Naive thymus-derived CD4-positive, alpha-beta T cell (primary cell): ENCODE data around the gene PILRA. TPM values are rescaled to one million over a fixed set of nuclear protein-coding genes. Genes with fewer than 3 reads are reported as not detected.

Source experiments
- ATAC-seq: fragments of 150-1000 bp; cut with Tn5 transposase; 2 replicates; pipeline ENCODE4 v1.10.0; 2021; ENCODE audit warnings: mild to moderate bottlenecking, moderate library complexity
- CTCF ChIA-PET: fragments of 350-600 bp; sonication (Branson Sonifier 250); formaldehyde crosslinking; loops from one replicate; lab custom pipeline; 2021; ENCODE audit warnings: antibody characterized with exemption; lab: Charles Lee
- POLR2A ChIA-PET: fragments of 350-600 bp; sonication (Branson Sonifier 250); formaldehyde crosslinking; loops from one replicate; lab custom pipeline; 2021; ENCODE audit warnings: antibody characterized with exemption, inconsistent platforms; lab: Charles Lee
- DNase-seq, 9 donors: peaks; one replicate each; pipeline versions ENCODE4 v3.0.0 to v3.0.0-alpha.2; 2020 to 2022; ENCODE audit warnings: mixed read lengths in 1 of 9
- H3K27ac ChIP-seq: one replicate; pipeline ENCODE4 v1.7.0; 2013; ENCODE audit warnings: mild to moderate bottlenecking, low read depth, low read length, moderate library complexity
- H3K27me3 ChIP-seq, 2 donors: one replicate each; pipeline ENCODE4 v1.7.0; 2013; ENCODE audit warnings: low read length in 2 of 2, mild to moderate bottlenecking in 2 of 2, moderate library complexity in 2 of 2; ENCODE audit not compliant: control insufficient read depth in 2 of 2, insufficient read depth in 2 of 2
- H3K36me3 ChIP-seq, 3 experiments: 1 replicate in 2 of 3; 2 replicates in 1 of 3; pipeline ENCODE4 v1.7.0; 2013; ENCODE audit warnings: low read length in 3 of 3, mild to moderate bottlenecking in 3 of 3, moderate library complexity in 1 of 3; ENCODE audit not compliant: insufficient read depth in 3 of 3, control insufficient read depth in 2 of 3
- H3K4me1 ChIP-seq, 2 donors: one replicate each; pipeline ENCODE4 v1.7.0; 2013; ENCODE audit warnings: low read length in 2 of 2, mild to moderate bottlenecking in 2 of 2, moderate library complexity in 1 of 2; ENCODE audit not compliant: control insufficient read depth in 2 of 2, insufficient read depth in 2 of 2
- H3K4me3 ChIP-seq: 2 replicates; pipeline ENCODE4 v1.7.0; 2013; ENCODE audit warnings: mild to moderate bottlenecking, low read length
- H3K9me3 ChIP-seq, 3 experiments: 1 replicate in 2 of 3; 2 replicates in 1 of 3; pipeline ENCODE4 v1.7.0; 2013; ENCODE audit warnings: low read length in 3 of 3; ENCODE audit not compliant: control insufficient read depth in 2 of 3
- H3K27ac Mint-ChIP-seq, 9 donors: one replicate each; pipeline ENCODE4 v1.8.0; 2020 to 2022; ENCODE audit warnings: mixed read lengths in 9 of 9, mild to moderate bottlenecking in 8 of 9, moderate library complexity in 5 of 9, inconsistent platforms in 2 of 9
- H3K27me3 Mint-ChIP-seq, 5 donors: one replicate each; pipeline ENCODE4 v1.8.0; 2021 to 2022; ENCODE audit warnings: mixed read lengths in 5 of 5, mild to moderate bottlenecking in 1 of 5
- H3K36me3 Mint-ChIP-seq, 5 donors: one replicate each; pipeline ENCODE4 v1.8.0; 2020 to 2022; ENCODE audit warnings: mixed read lengths in 5 of 5, mild to moderate bottlenecking in 3 of 5, inconsistent platforms in 1 of 5
- H3K4me1 Mint-ChIP-seq, 7 donors: one replicate each; pipeline ENCODE4 v1.8.0; 2020 to 2022; ENCODE audit warnings: mixed read lengths in 7 of 7, mild to moderate bottlenecking in 3 of 7, inconsistent platforms in 1 of 7
- H3K4me3 Mint-ChIP-seq, 10 donors: one replicate each; pipeline ENCODE4 v1.8.0; 2020 to 2022; ENCODE audit warnings: mild to moderate bottlenecking in 10 of 10, mixed read lengths in 10 of 10, moderate library complexity in 6 of 10, inconsistent platforms in 2 of 10
- H3K9me3 Mint-ChIP-seq, 11 donors: one replicate each; pipeline ENCODE4 v1.8.0; 2020 to 2022; ENCODE audit warnings: mixed read lengths in 11 of 11, mild to moderate bottlenecking in 4 of 11, inconsistent platforms in 1 of 11, moderate library complexity in 1 of 11
- intact Hi-C, 2 donors: fragments of 100-400 bp; cut with micrococcal nuclease; formaldehyde crosslinking; loops; one replicate each; pipeline ENCODE4 v1.15.1; 2023
- polyA plus RNA-seq, 2 donors: library from polyadenylated mRNA; unstranded; fragments of 300-500 nt; fragmentation: Illumina TruSeq; gene quantifications; one replicate each; pipeline ENCODE4 v1.2.3, GENCODE V29; 2021
- total RNA-seq, 6 experiments: library from RNA in 5 of 6; stranded (reverse) in 5 of 6; gene quantifications; 1 replicate in 5 of 6; 2 replicates in 1 of 6; pipeline ENCODE4 v1.2.3 and lab custom pipeline; 2021 to 2026

PILRA gene
- total and polyA plus RNA-seq, 7 experiments from 2014 or later: 0.40 to 118 (median 13.4) TPM

DNA sequence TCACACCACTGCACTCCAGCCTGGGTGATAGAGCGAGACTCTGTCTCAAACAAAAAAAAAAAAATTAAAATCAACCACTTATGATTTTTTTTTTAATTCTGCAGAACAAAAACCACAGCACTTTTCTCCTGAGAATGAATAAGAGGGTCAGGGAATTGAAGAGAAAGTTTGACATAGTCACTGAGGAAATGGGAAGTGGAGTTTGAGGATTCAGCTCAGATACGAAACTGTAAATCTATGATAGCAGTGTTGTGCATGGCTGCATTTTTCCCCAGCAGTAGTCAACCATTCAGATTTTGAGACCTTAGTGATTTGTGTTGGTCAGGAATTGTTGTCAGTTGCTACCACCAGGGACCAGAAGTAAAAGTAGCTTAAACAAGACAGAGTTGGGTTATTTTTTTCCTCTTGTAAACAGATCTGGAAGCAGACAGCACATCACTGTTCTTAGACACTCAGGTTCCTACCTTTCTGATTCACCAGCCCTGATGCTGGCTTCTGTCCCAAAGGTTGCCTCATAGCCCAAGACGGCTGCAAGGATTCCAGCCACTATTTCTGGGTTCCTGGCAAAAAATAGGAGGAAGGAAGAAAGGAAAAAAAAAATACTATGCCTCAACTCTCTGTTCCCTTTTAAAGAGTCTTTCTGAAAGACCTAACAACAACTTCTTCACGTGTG is 20.1 kb downstream of the PILRA start:
- H3K9me3 Mint-ChIP-seq: no peaks in the 10 kb centered on the region
- no peaks in the 10 kb centered on the region for H3K27me3 ChIP-seq
- H3K36me3 Mint-ChIP-seq: no peaks in the 10 kb centered on the region
- ATAC-seq: no peak
- intact Hi-C loops: no loop called here
- H3K4me3 ChIP-seq: no peak overlapping the region
- H3K9me3 ChIP-seq: no peaks in the 10 kb centered on the region
- POLR2A ChIA-PET: interaction anchor here (0.6 to 0.7 kb wide), 2 partner anchors 14 to 326 kb away, joined by 3 to 4 read pairs; no protein-coding TSS in a partner anchor
- H3K4me1 ChIP-seq: peaks cover 6 to 9% of the 10 kb centered on the region in 2 donors
- peaks cover 0 to 49% (median 3%) of the 10 kb centered on the region in 5 donors for H3K27me3 Mint-ChIP-seq
- H3K4me1 Mint-ChIP-seq: peaks cover 15 to 31% (median 19%) of the 10 kb centered on the region in 7 donors
- H3K36me3 ChIP-seq: no peaks in the 10 kb centered on the region
- no peak overlapping the region for H3K27ac Mint-ChIP-seq
- no peak for DNase-seq
- no peak overlapping the region for H3K4me3 Mint-ChIP-seq
- CTCF ChIA-PET: no interaction called here
- no peak overlapping the region for H3K27ac ChIP-seq

DNA sequence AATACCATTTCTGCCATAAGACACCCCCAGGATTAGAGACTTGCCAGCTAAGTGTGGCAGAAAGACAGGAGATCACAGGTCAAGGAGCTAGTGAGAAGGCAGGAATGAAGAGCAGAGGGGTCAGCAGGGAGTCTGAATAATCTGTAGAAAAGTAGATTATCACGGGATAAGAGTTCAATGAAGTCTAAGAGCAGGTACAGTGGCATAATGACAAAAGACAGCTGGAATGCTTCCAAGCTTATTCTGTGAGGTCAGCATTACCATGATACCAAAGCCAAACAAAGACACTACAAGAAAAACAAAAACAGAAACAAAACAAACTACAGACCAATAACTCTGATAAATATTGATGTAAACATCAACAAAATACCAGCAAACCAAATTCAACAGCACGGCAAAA is 20.8 kb downstream of the PILRA start:
- H3K36me3 ChIP-seq: no peaks in the 10 kb centered on the region
- Mint-ChIP-seq H3K4me1 (peaks cover 19 to 33% (median 23%) of the 10 kb centered on the region in 7 donors), H3K36me3 (no peaks in the 10 kb centered on the region), H3K9me3 (no peaks in the 10 kb centered on the region), H3K27me3 (peaks cover 0 to 54% (median 3%) of the 10 kb centered on the region in 5 donors), H3K27ac (peak overlapping the region in 1 of 9 donors; percentile 72), H3K4me3 (no peak overlapping the region)
- ATAC-seq: no peak
- ChIA-PET CTCF (no interaction called here), POLR2A (no interaction called here)
- no peaks in the 10 kb centered on the region for H3K27me3 ChIP-seq
- intact Hi-C loops: no loop called here
- no peak overlapping the region for H3K4me3 ChIP-seq
- peaks cover 6 to 9% of the 10 kb centered on the region in 2 donors for H3K4me1 ChIP-seq
- no peaks in the 10 kb centered on the region for H3K9me3 ChIP-seq
- no peak overlapping the region for H3K27ac ChIP-seq
- DNase-seq: no peak

DNA sequence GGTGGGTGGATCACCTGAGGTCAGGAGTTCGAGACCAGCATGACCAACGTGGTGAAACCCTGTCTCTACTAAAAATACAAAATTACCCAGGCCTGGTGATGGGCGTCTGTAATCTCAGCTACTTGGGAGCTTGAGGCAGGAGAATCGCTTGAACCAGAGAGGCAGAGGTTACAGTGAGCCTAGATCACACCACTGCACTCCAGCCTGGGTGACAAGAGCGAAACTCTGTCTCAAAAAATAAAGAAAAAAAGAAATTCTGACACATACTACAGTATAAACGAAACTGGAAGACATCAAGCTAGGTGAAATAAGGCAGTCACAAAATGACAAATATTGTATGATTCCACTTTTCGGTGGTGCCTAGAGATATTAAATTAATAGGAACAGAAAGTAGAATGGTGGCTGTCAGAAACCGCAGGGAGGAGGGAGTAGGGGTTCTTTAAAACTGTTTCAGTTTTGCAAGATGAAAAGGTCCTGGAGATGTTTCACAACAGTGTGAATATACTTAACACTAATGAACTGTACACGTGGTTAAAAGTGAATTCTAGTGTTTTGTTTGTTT is 23.2 kb downstream of the PILRA start:
- peak overlapping the region; percentile 59 to 80 (median 72) for H3K4me3 Mint-ChIP-seq
- peak overlapping the region; percentile 63 to 92 (median 83) for H3K27ac Mint-ChIP-seq
- H3K36me3 Mint-ChIP-seq: peaks cover 0 to 4% (median 0%) of the 10 kb centered on the region in 5 donors
- no peak overlapping the region for H3K4me3 ChIP-seq
- DNase-seq (peak in 8 of 9 donors; percentile 19 to 54 (median 48)), ATAC-seq (peak; percentile 95)
- peaks cover 6 to 9% of the 10 kb centered on the region in 2 donors for H3K4me1 ChIP-seq
- H3K27me3 ChIP-seq: no peaks in the 10 kb centered on the region
- H3K27me3 Mint-ChIP-seq: peaks cover 0 to 51% (median 0%) of the 10 kb centered on the region in 5 donors
- peaks cover 19 to 28% (median 22%) of the 10 kb centered on the region in 7 donors for H3K4me1 Mint-ChIP-seq
- no peaks in the 10 kb centered on the region for H3K36me3 ChIP-seq
- intact Hi-C loops: loop anchor here (2.0 to 5.0 kb wide), 2 partner anchors 32 to 34 kb away; partner anchors contain the start of genes MEPCE (in 1 of the 2) and ZCWPW1 (in 1 of the 2)
- peak overlapping the region; percentile 29 for H3K27ac ChIP-seq
- POLR2A ChIA-PET: interaction anchor here (1.2 kb wide), 1 partner anchor 14 kb away, joined by 3 read pairs; no protein-coding TSS in a partner anchor
- no peaks in the 10 kb centered on the region for H3K9me3 Mint-ChIP-seq
- no peaks in the 10 kb centered on the region for H3K9me3 ChIP-seq
- CTCF ChIA-PET: no interaction called here

DNA sequence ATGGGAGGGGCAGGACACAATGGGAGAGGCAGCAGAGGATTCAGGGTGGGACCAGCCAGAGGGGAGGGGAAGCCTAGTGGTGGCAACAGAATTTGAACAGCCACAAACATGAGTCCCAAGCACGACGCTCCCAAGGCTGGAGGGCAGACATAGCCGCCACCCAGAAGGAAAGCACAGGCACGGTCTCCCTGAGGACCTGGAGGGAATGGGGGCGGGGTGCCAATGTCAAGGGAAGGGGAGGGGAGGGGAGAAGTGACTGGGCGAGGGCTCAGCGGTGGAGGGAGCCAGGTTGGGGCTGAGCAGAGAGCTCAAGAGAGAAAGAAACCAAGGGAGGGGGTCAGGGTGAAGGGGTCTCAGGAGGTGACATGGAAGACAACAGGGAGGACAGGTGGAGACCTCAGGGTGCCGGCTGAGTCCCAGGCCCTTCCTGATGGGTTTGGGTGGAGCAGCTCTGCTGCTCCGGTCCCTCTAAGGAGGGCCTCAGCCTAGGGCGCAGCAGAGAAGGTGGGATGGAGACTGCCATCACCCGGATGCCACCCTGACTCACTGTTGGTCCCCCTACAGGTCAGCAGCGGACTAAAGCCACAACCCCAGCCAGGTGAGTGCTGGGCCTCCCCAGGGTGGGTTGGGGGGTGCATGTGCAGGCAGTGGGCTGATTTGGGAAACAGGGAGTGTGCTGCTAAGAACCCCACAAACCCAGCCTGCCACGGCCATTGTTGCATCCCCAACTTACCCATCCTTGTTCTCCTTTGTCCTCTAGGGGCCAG is 24.2 kb downstream of the PILRA start:
- peak overlapping the region in 6 of 10 donors; percentile 47 to 80 (median 76) for H3K4me3 Mint-ChIP-seq
- intact Hi-C loops: loop anchor here (2.0 to 5.0 kb wide), 2 partner anchors 31 to 35 kb away; partner anchors contain the start of genes MEPCE (in 1 of the 2) and ZCWPW1 (in 1 of the 2)
- H3K27me3 ChIP-seq: no peaks in the 10 kb centered on the region
- no peaks in the 10 kb centered on the region for H3K36me3 ChIP-seq
- no peak overlapping the region for H3K4me3 ChIP-seq
- ChIA-PET CTCF (interaction anchor here (1.2 kb wide), 1 partner anchor 10 kb away, joined by 5 read pairs; no protein-coding TSS in a partner anchor), POLR2A (no interaction called here)
- peak; percentile 17 for ATAC-seq
- H3K27ac ChIP-seq: no peak overlapping the region
- no peaks in the 10 kb centered on the region for H3K9me3 Mint-ChIP-seq
- peak overlapping the region in 8 of 9 donors; percentile 16 to 92 (median 82) for H3K27ac Mint-ChIP-seq
- H3K36me3 Mint-ChIP-seq: peaks cover 0 to 13% (median 5%) of the 10 kb centered on the region in 5 donors
- peaks cover 0 to 51% (median 0%) of the 10 kb centered on the region in 5 donors for H3K27me3 Mint-ChIP-seq
- H3K4me1 Mint-ChIP-seq: peaks cover 19 to 26% (median 22%) of the 10 kb centered on the region in 7 donors
- peaks cover 6 to 9% of the 10 kb centered on the region in 2 donors for H3K4me1 ChIP-seq
- H3K9me3 ChIP-seq: no peaks in the 10 kb centered on the region
- DNase-seq: no peak

DNA sequence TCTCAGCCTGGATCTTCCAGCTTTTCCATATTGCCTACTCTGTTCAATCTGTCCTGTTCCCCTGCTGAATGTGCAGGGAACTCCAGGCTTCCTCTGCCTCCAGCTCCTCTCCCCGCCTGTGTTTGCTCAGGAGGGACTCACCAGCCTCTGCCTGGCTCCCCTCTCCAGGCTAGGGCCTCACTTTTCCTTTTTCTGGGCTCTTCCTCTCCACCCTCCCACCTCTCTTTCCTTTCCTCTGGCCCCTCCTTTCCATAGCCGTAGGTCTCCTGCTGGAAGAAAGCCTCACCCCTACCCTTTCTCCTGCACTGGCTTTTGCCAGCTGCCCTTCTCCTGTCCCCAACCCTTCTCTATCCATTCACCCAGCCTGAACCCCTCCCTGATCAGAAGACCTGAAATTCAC is 25.0 kb downstream of the PILRA start:
- peaks cover 6 to 9% of the 10 kb centered on the region in 2 donors for H3K4me1 ChIP-seq
- H3K36me3 ChIP-seq: no peaks in the 10 kb centered on the region
- DNase-seq (no peak), ATAC-seq (no peak)
- CTCF ChIA-PET: interaction anchor here (1.2 kb wide), 1 partner anchor 9 kb away, joined by 5 read pairs; no protein-coding TSS in a partner anchor
- Mint-ChIP-seq H3K27me3 (peaks cover 0 to 48% (median 0%) of the 10 kb centered on the region in 5 donors), H3K9me3 (no peaks in the 10 kb centered on the region), H3K4me3 (peak overlapping the region in 1 of 10 donors; percentile 76), H3K36me3 (peaks cover 0 to 13% (median 5%) of the 10 kb centered on the region in 5 donors), H3K27ac (peak overlapping the region in 6 of 9 donors; percentile 47 to 77 (median 60)), H3K4me1 (peaks cover 19 to 26% (median 22%) of the 10 kb centered on the region in 7 donors)
- H3K9me3 ChIP-seq: no peaks in the 10 kb centered on the region
- H3K27ac ChIP-seq: no peak overlapping the region
- H3K27me3 ChIP-seq: no peaks in the 10 kb centered on the region
- POLR2A ChIA-PET: no interaction called here
- no peak overlapping the region for H3K4me3 ChIP-seq
- intact Hi-C loops: loop anchor here in 1 of 2 donors (5.0 kb wide), 1 partner anchor 36 kb away; no protein-coding TSS in a partner anchor

DNA sequence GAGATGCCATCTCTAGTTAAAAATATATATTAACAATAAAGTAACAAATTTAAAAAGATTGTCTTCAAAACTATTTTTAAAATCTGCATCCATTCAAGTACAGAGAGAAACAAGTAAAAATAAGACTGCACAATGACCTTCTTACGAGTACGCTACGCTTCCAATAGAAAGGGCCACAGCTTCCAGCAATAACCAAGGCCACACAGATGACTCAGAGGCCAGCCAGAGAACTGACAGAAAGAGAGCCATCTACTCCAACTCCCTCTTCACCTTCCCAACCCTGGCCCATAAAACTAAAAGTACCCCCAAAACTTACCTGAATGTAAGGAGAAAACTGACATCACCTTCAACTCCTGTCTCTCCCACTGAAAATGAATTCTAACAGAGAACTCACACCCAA is 26.8 kb downstream of the PILRA start:
- peak overlapping the region in 1 of 9 donors; percentile 32 for H3K27ac Mint-ChIP-seq
- Histone ChIP-seq H3K4me1 (peaks cover 6 to 9% of the 10 kb centered on the region in 2 donors), H3K36me3 (no peaks in the 10 kb centered on the region), H3K4me3 (no peak overlapping the region), H3K27me3 (no peaks in the 10 kb centered on the region), H3K9me3 (no peaks in the 10 kb centered on the region), H3K27ac (no peak overlapping the region)
- H3K9me3 Mint-ChIP-seq: no peaks in the 10 kb centered on the region
- ATAC-seq (no peak), DNase-seq (no peak)
- POLR2A ChIA-PET: no interaction called here
- H3K27me3 Mint-ChIP-seq: peaks cover 0 to 51% (median 0%) of the 10 kb centered on the region in 5 donors
- CTCF ChIA-PET: interaction anchor here (0.5 to 0.6 kb wide), 2 partner anchors 164 to 213 kb away, joined by 3 read pairs; no protein-coding TSS in a partner anchor
- intact Hi-C loops: no loop called here
- no peak overlapping the region for H3K4me3 Mint-ChIP-seq
- H3K4me1 Mint-ChIP-seq: peaks cover 19 to 26% (median 22%) of the 10 kb centered on the region in 7 donors
- peaks cover 0 to 21% (median 5%) of the 10 kb centered on the region in 5 donors for H3K36me3 Mint-ChIP-seq
